Endothelial cell of umbilical vein (primary cell): ENCODE measurements around the gene PLXNA4.

Source experiments
- CTCF ChIP-seq, 2 donors: IDR thresholded peaks; 1 replicate in 1 of 2; 2 replicates in 1 of 2; pipeline ENCODE4 v1.5.1; 2011; ENCODE audit warnings: low read length in 2 of 2, mild to moderate bottlenecking in 2 of 2, moderate library complexity in 2 of 2, control low read depth in 1 of 2, inconsistent platforms in 1 of 2, low read depth in 1 of 2; ENCODE audit not compliant: insufficient read depth in 1 of 2; ENCODE audit errors: extremely low read depth in 1 of 2
- EZH2 ChIP-seq: IDR thresholded peaks from 2 replicates; pipeline ENCODE4 v1.6.1; 2012; ENCODE audit warnings: borderline replicate concordance, low read depth, mild to moderate bottlenecking, moderate library complexity, low read length, inconsistent platforms; ENCODE audit not compliant: severe bottlenecking
- GATA2 ChIP-seq: IDR thresholded peaks from 2 replicates; pipeline ENCODE4 v1.7.0; 2011; ENCODE audit warnings: low read depth, mild to moderate bottlenecking, moderate library complexity, mixed read lengths, low read length; ENCODE audit not compliant: insufficient read length, insufficient read depth
- MYC ChIP-seq: IDR thresholded peaks from one replicate; pipeline ENCODE4 v1.6.1; 2011; ENCODE audit warnings: mild to moderate bottlenecking, low read depth, low read length
- POLR2A ChIP-seq: IDR thresholded peaks from 2 replicates; pipeline ENCODE4 v1.6.1; 2012; ENCODE audit warnings: low read depth, mild to moderate bottlenecking, control low read depth, low read length
- POLR2AphosphoS5 ChIP-seq: IDR thresholded peaks from 2 replicates; pipeline ENCODE4 v1.6.1; 2012; ENCODE audit warnings: low read depth, mild to moderate bottlenecking, control low read depth, low read length, moderate library complexity; ENCODE audit not compliant: insufficient read depth
- TF ChIP-seq, protein P1 (sequence below): IDR thresholded peaks from 2 replicates; pipeline ENCODE4 v1.6.1; 2011; ENCODE audit not compliant: insufficient read depth, insufficient read length

- no peak for TF ChIP-seq EZH2
- no peak for TF ChIP-seq CTCF (IDR thresholded peaks at IDR 0.05; ENCODE audit: extremely low read depth in 1 of 2, insufficient read depth in 1 of 2, low read depth in 1 of 2, low read length in 2 of 2)
- TF ChIP-seq MYC, result no peak
- no peak for TF ChIP-seq POLR2A
- no peak for TF ChIP-seq POLR2AphosphoS5
- TF ChIP-seq, protein P1, sequence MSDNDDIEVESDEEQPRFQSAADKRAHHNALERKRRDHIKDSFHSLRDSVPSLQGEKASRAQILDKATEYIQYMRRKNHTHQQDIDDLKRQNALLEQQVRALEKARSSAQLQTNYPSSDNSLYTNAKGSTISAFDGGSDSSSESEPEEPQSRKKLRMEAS, result no peak
- TF ChIP-seq GATA2, result no peak
Observed at GRCh38 chr7:132450696-132451095, 125.6 kb downstream of the PLXNA4 start.
